DMS 273 (cell line): ENCODE measurements around the gene BCLAF1.
"Not testable (repeated sequence)": the region's sequence is repeated elsewhere in the genome, so short reads cannot be mapped to it uniquely, and the experiment has no call there.

Experiments used
- DNase-seq: peaks from one replicate; lab custom pipeline; 2025; ENCODE audit not compliant: unreplicated experiment; lab: John Stamatoyannopoulos, UW

Gene BCLAF1

DNA sequence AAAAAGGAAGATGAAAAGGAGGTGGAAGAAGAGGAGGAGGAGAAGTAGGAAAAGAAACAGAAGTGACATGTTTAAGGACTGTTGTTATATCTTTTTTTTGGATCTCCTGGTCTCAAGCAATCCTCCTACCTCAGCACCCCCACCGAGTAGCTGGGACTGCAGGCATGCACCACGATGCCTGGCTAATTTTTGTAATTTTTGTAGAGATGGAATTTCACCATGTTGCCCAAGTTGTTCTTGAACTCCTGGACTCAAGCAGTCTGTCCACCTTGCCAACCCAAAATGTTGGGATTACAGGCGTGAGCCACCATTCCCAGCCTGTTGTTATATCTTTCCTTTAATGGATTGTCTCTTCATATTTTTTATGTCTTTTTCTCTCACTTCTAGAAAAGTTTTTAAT is 19.5 kb upstream of the BCLAF1 start:
- DNase-seq, result no peak

DNA sequence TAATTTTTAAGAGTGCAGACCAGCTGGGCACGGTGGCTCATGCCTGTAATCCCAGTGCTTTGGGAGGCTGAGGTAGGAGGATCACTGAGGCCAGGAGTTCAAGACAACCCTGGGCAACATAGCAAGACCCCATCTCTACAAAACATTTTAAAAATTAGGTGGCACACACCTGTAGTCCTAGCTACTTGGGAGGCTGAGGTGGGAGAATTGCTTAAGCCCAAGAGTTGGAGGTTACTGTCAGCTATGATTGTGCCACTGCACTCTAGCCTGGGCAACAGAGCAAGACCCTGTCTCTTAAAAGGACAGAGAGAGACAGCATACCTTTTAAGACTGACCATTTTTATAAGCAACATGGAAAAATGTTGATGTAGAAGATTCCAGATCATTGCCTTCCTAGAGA is 18.8 kb upstream of the BCLAF1 start:
- DNase-seq, result not testable (repeated sequence)

DNA sequence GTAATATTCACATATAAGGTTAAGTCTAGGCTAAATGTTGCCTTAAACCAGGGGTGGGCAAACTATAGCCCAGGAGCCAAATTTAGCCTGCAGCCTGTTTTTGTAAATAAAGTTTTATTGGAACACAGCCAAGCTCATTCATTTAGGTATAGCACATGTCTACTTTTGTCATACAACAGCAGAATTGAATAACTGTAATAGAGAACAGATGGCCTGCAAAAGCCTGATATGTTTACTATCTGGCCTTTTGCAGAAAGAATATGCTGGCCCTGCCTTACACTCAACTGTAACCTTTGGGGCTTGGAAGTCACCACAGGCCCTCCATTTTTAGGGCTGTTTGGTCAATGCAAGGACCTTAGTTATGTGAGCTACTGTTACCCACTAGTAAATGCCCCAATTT is 17.7 kb upstream of the BCLAF1 start:
- peak; percentile 77 for DNase-seq

DNA sequence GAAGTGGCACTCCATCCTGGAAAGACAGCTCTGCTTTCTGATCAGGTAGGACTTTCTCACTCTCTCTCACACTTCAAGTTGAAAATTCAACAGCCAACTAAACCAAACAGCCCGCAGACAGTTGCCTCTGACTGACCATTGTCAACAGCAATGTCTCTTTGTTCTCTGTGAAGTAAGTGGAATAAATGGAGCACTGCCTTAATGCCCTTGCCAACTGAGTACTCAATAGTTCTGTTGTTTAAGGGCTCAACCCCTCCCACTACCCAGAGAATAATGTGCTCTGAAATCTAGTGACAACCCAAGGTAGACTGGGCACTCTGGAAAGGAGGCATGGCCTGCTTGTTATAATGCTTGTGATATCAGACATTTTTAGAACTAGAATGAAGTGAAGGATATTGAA is 16.8 kb upstream of the BCLAF1 start:
- DNase-seq, result peak; percentile 19

DNA sequence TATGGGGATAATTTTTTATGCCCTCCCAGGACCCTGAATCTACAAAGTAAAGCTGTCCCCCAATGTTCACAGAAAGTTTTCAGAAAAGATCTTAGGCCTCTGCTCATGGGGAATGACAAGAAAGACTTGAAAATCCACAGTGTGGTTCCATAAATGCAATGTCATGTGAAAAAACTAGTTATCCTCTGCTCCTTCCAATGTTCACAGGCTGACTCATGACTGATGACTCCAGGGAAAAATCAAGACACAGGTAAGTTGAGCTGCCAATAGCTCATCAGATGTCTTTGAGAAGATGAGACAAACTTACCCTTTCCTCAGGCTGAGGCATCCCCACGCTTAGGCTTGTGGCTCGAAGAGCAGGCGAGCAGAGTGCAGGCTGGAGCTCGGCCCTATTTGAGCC is 14.8 kb upstream of the BCLAF1 start:
- DNase-seq, result no peak

DNA sequence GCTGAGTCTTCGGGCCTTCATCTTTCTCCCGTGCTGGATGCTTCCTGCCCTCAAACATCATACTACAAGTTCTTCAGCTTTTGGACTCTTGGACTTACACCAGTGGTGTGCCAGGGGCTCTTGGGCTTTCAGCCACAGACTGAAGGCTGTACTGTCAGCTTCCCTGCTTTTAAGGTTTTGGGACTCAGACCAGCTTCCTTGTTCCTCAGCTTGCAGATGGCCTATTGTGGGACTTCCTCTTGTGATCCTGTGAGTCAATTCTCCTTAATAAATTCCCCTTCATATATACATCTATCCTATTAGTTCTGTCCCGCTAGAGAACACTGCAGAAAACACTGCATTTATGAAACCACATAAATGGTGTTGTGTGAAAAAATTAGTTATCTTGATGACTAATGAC is 13.9 kb upstream of the BCLAF1 start:
- no peak for DNase-seq

DNA sequence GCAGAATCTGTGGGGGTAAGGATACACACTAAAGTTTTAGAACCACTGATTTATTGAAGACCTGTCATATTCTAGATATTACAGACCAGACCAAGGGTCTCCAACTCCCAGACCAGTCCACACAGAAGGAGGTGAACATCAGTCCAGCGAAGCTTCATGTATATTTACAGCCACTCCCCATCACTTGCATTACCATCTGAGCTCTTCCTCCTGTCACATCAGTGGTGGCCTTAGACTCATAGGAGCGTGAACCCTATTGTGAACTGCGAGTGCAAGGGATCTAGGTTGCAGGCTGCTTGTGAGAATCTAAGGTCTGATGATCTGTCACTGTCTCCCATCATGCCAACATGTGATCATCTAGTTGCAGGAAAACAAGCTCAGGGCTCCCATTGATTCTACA is 5.0 kb upstream of the BCLAF1 start:
- no peak for DNase-seq

DNA sequence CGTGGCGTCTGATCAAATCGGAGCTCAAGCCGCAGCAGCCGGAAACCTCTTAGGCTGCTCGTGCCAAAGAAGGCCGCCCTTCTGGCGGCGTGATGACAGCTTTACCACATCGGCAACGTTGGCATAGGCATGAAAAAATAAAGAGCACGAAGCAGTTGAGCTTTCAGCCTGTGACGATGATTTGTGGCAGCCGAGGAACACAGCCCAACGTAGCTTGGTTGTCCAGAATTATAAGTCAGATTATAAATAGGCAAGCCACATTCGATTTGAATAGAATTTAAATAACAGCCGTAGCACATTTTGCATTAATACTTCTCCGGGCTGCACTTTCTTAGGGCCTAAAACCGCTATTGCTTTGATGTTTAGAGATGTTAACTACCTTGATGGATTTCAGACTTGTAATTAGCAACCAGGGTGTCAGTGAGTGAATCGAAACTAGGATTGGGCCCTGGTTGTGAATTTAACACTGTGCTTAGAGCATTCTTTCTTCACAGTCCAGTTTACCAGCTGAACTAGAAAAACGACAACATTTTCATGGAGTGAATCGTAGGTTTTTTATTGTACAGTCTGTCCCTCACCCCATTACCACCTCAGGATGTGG is 864 bp upstream of the BCLAF1 start:
- DNase-seq, result peak; percentile 95

DNA sequence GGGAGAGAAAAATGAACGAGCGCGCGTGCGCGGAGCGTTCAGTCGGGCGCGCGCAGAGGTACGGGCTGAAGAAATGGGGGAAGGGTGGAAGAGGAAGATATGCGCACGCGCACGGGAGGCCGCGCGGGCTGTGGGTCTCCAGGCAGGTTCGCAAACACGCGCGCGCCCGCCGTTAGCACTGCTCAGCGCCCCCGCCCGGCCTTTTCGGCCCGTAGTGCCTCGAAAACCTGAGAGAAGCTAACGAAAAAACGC is 393 bp downstream of the BCLAF1 start:
- DNase-seq, result peak; percentile 97

DNA sequence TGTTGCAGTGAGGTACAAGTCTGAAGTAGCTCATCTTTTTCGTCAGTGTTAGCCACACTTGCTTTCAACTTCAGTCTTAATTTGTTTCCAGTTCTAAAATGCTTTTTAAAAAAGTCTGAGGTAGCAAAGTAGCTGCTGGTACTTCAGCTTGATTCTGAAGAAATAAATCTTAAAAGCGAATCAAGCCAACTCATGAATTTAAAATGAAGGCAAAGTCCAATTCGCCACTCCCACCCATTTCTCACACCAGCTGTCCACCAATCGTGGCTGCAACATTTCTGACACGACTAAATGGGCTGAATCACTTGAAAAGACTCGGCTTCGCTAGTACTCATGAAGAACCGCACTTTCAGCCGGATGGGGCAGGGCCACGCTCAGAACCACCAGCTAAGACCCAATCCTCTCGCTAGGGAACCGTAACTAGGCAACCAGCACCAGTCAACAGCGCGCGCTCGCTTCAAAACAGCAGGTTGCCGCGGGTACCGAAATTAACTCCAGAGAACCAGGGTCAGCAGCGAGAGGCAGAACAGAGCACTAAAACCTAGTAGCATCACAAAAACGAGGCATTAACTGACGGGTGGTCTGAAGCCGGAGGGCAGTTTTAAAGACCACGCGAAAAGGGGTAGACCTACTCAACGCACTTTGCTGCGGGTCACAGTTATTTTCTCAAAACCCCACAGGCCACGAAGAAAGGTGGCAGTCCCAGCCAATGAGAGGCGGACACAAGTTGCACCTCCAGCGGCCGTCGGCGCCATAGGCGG is 900 bp downstream of the BCLAF1 start:
- peak; percentile 92 for DNase-seq

DNA sequence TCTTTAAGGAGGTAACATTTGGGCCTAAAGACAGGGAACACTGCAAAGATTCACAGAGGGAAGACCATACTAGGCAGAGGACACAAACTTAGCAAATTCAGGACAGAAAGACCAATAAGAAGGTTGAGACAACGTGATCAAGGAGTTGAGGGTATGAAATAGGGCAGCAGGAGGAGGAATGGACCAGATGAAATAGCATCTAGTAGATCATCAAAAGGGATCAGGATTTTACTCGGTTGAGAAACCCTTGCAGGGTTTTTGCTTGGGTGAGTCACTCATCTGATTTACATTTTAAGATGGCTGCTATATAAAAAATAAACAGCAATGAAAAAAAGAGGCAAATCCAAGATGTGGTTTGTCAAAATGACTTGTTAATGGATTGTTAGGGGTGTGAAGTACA is 4.7 kb downstream of the BCLAF1 start:
- peak; percentile 43 for DNase-seq

DNA sequence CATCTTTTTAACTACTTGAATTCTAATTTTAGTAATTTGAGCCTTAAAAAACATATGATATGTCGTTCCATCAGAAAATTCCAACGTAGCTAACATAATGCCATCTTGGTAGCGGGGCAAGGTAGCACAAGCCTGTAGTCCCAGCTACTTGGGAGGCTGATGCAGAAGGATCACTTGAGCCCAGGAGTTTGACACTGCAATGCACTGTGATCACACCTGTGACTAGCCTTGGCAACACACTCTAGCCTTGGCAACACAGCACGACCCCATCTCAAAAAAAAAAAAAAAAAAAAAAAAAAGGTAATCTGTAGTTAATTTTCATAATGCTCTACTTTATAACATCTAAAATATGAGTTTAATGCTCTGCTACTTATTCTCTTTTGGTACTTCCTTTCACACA is 6.7 kb downstream of the BCLAF1 start:
- no peak for DNase-seq

DNA sequence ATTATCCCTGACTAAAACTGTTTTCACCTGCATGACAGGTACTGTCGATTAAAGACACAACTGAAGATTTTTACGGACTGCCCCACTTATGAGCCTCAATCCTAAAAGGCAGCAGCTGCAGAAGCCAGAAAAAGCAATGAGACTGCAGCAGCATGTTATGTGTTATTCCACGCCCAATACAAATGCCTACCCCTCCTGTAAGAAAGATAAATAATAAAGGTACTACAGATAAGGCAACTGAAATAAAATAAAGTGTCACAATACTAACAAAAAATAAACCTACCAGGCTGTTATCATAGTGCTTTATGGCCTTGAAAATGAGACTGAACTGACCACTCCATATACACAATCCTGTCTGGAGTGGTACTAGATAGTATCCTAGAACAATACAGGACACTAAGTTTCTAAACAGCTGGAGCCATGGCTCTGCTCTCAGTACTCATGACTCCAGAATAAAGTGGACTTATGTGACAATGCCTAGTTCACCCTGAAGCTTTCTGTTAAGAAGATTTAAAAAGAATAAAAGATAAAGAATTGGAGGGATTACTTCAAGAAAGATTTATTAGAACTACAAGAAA is 9.5 kb downstream of the BCLAF1 start:
- DNase-seq, result no peak

DNA sequence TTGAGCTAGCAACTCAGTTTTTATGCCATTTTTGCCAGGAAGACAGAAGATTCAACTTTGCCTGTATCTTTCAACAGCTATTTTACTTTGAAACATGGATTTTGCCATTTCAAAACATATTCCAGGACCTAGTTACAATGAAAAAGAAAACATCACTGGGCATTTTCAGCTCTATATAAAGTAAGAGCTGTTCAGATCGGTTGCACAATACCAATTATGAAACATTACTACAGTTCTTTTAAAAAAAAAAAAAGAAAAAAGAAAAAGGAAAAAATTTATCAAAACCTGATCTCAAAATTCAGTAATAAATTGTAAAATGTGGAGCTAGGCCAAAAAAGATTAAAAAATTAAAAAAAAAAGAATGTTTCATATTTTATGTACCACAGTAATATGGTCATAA is 15.6 kb downstream of the BCLAF1 start:
- no peak for DNase-seq

DNA sequence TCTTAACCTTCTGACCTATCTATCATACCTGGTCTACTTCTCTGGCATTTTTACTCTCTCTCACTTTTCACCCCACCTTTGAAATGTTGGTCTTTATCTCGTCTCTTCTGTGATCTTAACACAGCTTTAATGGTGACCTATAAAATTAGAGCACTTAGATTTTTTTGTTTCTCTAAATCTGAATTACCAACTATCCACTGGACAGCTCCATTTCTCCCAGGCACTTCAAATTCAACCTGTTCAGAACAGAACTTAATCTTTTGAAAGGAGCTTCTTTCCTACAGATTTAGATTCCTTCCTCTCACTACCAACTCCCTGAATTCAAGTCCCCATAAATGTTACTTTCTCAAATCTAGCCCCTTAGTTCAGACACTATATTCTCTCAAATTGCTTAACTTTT is 24.5 kb downstream of the BCLAF1 start:
- DNase-seq, result no peak

DNA sequence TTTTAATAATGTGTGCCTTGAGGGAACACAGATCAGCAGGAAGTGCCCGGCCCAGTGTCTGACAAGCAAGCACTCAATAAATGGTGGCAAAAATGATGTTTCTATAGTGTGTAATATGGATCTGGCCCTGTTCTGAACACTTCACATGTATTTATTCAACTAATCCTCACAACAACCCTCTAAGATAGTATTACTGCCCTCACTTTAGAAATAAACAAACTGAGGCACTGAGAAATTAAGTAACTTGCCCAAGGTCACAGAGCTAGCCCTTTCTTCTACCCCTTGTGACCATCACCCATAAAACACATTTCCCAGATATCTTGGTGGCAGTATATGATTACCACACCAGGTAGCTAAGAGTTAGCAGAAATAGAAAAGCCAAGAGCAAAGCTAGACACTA is 26.7 kb downstream of the BCLAF1 start:
- no peak for DNase-seq

DNA sequence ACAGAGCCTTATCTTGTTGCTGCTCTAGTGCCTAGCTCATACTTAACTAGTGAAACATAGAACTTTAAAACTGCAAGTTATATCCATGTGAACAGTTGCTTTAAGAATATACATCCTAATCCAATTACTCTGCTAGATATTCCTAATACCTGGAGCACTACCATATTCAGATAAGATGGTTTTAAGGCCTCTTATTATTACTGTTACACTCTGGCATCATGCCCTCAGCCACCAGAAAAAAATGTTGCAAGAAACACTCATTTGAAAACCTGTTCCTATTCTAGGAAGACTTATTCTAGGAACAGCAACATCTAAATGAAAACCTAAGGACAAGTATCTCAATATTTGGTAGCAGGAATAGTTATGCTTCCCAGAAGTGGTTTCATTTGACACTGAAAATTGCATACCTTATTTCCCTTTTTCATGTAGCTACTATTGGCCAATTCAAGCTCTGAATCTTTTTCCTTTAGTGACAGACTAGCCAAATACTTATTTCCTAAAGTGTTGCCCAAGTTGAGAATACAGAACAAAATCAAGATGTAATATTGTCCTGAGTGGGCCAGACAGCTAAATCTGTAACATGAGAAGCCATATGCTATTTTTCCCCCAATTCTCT is 34.7 kb downstream of the BCLAF1 start:
- DNase-seq, result peak; percentile 14

DNA sequence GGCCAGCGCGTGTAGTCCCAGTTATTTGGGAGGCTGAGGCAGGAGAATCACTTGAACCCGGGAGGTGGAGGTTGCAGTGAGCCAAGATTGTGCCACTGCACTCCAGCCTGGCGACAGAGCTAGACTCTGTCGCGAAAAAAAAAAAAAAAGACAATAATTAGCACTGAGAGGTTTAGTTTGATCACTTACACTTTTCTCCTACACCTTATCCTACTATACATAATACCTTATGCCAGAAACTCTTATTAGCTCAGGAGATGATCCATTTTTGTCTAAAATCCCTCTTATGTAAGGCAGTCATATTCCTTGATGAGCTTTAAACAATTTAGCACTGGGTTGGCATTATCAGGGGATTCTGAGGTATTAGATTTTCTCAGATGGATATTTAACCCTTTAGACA is 35.9 kb downstream of the BCLAF1 start:
- DNase-seq, result no peak

DNA sequence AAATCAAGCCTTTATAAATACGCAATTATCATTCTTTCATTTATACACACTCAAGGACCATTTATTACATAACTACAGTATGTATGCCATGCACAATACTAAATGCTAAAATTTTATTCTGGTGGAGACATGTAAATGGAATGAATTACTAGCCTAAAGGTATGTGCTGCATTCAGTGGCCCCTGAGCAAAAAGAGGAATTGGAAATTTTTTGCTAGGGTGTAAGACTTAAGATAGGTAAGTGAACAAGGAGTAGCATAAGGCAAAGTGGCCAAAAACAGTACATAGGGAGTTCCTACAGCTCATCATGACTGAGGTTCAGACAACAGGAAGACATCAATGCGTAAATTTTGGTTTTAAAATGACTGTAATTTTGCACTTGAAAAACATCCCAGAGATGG is 37.2 kb downstream of the BCLAF1 start:
- peak; percentile 26 for DNase-seq

DNA sequence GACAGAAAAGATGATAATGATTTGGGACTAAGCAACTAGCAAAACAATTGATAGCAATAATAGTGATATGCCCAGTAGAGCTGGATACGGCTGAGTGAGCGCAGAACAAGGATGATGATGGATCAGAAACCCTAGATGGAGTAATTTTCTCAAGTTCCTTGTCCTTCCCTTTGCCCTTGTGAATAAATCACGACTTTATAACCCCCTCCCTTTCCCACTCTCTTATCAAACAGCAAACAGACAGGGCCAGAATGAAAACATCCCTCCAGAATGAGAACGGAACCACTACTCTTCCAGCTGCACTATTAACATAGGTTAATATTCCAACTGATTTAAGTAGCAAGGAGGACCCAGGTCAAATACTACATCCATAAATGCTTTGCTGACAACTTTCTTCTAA is 38.3 kb downstream of the BCLAF1 start:
- DNase-seq, result peak; percentile 45

DNA sequence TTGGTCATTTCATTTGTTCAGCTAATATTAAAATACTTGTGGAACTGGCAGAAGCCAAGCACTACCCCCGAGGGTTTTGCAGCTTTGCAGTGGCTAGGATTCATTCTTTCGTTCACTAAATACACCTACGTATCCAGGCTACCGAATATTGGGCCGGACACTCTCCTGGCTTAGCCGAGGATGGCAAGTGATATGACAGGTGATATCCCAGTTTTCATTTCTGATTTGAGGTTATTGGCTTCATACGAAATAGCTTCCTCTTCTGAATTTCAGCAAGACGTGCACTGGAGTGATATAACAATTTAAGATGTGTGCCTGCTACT is 39.0 kb downstream of the BCLAF1 start:
- DNase-seq, result no peak

DNA sequence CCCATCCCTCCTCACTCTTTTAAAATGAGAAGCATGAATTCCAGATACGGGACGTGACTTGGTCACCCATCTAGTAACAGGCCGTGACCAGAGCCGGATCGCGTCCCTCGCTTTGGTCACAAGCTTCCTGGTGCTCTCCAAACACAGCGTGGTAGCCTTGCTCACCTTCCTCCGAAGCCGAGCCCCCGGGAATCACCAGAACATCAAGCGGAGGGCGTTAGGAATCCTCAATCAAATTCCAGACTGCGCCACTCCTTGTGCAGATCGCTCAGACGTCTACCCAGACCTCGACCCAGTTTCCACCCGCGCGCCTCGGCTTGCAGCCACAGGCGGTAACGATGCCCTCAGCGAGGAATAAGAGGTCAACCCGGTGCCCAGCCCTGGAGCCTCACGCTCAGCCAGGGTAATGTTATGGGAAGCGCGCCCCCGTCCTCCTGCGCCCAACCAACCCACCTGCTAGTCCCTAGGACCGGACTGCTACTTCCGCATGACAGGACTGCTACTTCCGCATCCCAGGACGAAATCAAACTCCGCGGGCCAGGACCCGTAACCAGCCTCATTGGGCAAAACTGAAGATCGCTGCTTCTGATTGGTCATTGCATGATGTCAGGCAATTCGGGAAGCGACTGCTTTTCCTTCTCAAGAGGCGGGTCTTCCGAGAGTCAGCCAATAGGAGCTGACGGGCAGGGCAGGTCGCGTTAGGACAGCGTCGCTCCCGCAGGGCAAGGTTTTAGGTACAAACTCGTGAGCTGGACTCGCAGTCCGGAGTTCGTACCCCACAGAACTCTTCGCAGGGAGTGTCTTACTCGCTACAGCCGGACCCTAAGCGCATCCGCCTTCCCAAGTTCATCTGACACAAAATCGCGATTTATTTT is 39.6 kb downstream of the BCLAF1 start, which contains the start of gene MTFR2:
TSS of gene MTFR2 (minus strand) at position 501 of the 875 bp plus-strand sequence. CDS start 1,212 bp downstream, outside the sequence.
- DNase-seq, result peak; percentile 99
